Prostate gland (tissue), 2 donors: Measurements from ENCODE around the gene BPTF.
"Not testable (repeated sequence)": the region's sequence is repeated elsewhere in the genome, so short reads cannot be mapped to it uniquely, and the experiment has no call there.

Experiments used
- CTCF ChIP-seq, 4 experiments: fragments of 200-600 bp in 2 of 4; fragments of 450-650 bp in 2 of 4; sonication (generic) in 2 of 4; IDR thresholded peaks; 1 replicate in 3 of 4; 2 replicates in 1 of 4; pipeline ENCODE4 v1.5.1; 2016 to 2019; ENCODE audit warnings: antibody characterized with exemption in 4 of 4, mild to moderate bottlenecking in 2 of 4, moderate library complexity in 2 of 4
- POLR2A ChIP-seq: fragments of 450-650 bp; IDR thresholded peaks from one replicate; pipeline ENCODE4 v1.6.1; 2016; ENCODE audit warnings: antibody characterized with exemption, mild to moderate bottlenecking

- not testable (repeated sequence) for TF ChIP-seq CTCF (IDR thresholded peaks at IDR 0.05); POLR2A
Observed at GRCh38 chr17:67910117-67910803, 85.0 kb downstream of the BPTF start.
